Activated naive CD4-positive, alpha-beta T cell treated with anti-CD3 and anti-CD28 coated beads, Interleukin-2, amount 50 U/mL, for 24 hours (primary cell): ENCODE results near the gene SLC6A5.

Source experiments
- H3K27ac Mint-ChIP-seq: one replicate; pipeline ENCODE4 v1.8.0; 2021; ENCODE audit warnings: mild to moderate bottlenecking, mixed read lengths
- H3K27me3 Mint-ChIP-seq: one replicate; pipeline ENCODE4 v1.8.0; 2021; ENCODE audit warnings: mixed read lengths
- H3K36me3 Mint-ChIP-seq: one replicate; pipeline ENCODE4 v1.8.0; 2021; ENCODE audit warnings: mixed read lengths
- H3K4me1 Mint-ChIP-seq: one replicate; pipeline ENCODE4 v1.8.0; 2021; ENCODE audit warnings: mixed read lengths
- H3K4me3 Mint-ChIP-seq: one replicate; pipeline ENCODE4 v1.8.0; 2021; ENCODE audit warnings: mild to moderate bottlenecking, mixed read lengths
- H3K9me3 Mint-ChIP-seq: one replicate; pipeline ENCODE4 v1.8.0; 2021; ENCODE audit warnings: mixed read lengths

SLC6A5 gene

GRCh38 chr11:20608934-20609333 is 9.5 kb downstream of the SLC6A5 start:
- peaks cover 9% of the 10 kb centered on the region for H3K4me1 Mint-ChIP-seq
- H3K36me3 Mint-ChIP-seq = no peaks in the 10 kb centered on the region
- no peaks in the 10 kb centered on the region for H3K9me3 Mint-ChIP-seq
- no peak overlapping the region for H3K27ac Mint-ChIP-seq
- H3K27me3 Mint-ChIP-seq = peaks cover 60% of the 10 kb centered on the region
- no peak overlapping the region for H3K4me3 Mint-ChIP-seq

DNA sequence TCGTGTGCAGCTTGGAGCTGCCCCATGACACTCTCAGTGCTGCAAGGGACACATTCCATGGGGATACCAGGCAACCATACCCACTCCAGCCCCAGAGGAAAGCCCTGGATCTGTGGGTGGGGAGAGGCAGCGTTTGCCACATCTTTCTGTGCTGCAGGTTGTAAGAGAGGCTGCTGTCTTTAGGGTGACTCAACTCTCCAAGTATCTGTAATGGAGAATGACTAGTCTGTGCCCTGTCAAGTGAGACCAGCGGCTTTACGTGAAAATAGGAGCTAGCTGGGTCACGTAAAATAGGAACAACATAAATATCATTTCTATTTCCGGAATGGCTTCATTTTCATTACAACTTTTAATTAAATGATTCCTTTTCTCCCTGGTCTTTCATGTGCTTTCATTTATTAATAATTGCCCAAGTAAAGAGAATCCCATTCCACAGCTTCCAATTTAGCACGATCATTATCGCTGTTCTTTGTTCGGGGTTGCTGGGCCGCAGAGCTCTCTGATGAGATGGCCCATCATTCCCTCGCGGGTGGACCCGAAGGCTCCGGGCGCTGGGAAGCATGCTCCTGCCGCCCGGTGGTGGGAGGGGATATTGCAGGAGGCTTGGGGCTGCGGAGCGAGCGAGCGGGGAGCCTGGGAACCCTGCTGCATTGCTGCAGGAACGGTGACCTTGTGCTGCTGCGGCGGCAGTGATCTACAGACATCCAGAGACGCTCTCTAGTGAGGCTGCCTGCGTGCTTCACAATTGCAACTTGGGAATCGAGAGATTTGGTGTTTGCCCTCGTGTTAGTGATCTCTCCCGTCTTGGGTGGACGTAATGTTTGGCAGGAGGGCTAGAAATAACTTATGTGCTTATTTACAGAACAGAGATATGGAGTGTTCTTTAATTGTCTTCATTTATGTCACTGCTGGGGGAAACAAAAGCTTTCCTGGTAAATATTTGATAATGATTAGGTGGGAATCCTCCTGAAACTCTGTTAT is 10.6 kb downstream of the SLC6A5 start:
- Mint-ChIP-seq H3K4me3 (peak overlapping the region; percentile 57), H3K27me3 (peaks cover 59% of the 10 kb centered on the region), H3K27ac (no peak overlapping the region), H3K9me3 (no peaks in the 10 kb centered on the region), H3K36me3 (no peaks in the 10 kb centered on the region), H3K4me1 (peaks cover 9% of the 10 kb centered on the region)

DNA sequence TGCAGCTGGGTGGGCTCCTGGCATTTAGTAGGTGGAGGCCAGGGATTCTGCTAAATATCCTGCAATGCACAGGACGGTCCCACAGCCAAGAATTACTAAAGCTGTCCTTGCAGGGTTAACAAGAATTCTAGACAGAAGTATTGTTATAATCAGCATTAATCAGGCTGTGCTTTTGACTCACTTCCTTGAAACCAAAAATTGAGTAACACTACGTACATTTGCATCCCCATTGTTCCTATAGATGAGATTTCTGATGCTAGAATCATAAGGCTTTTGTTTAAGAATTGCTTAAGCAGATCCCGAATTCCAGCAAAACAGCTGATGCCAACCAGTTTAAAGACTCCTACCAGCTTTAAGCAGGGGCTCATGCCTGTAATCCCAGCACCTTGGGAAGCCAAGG is 11.4 kb downstream of the SLC6A5 start:
- Mint-ChIP-seq H3K27me3 (peaks cover 55% of the 10 kb centered on the region), H3K4me3 (no peak overlapping the region), H3K4me1 (peaks cover 9% of the 10 kb centered on the region), H3K27ac (no peak overlapping the region), H3K9me3 (no peaks in the 10 kb centered on the region), H3K36me3 (no peaks in the 10 kb centered on the region)

DNA sequence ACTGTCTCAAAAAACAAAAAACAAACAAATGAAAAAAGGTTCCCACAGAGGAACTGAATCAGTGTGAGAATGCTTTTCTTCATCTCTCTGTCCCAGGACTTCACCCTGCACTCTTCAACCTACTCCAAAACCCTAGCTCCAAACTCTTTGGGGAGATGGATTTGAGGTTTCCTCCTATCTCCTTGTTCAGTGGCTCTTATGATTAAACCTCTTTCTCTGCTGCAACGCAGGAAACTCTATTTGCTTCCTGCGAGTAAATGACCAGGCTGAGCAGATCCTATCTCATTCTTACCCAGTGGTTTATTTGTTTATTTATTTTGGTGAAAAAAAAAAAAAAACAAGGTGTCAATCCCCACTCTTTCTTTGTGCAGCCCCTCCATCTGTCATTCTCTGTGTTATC is 12.0 kb downstream of the SLC6A5 start:
- Mint-ChIP-seq H3K27me3 (peaks cover 48% of the 10 kb centered on the region), H3K27ac (no peak overlapping the region), H3K9me3 (no peaks in the 10 kb centered on the region), H3K36me3 (no peaks in the 10 kb centered on the region), H3K4me1 (peaks cover 9% of the 10 kb centered on the region), H3K4me3 (no peak overlapping the region)

- Mint-ChIP-seq H3K27ac (no peak overlapping the region), H3K36me3 (no peaks in the 10 kb centered on the region), H3K9me3 (no peaks in the 10 kb centered on the region), H3K4me1 (peaks cover 9% of the 10 kb centered on the region), H3K27me3 (peaks cover 48% of the 10 kb centered on the region), H3K4me3 (no peak overlapping the region)
Measured at GRCh38 chr11:20611892-20612291, 12.5 kb downstream of the SLC6A5 start.

DNA sequence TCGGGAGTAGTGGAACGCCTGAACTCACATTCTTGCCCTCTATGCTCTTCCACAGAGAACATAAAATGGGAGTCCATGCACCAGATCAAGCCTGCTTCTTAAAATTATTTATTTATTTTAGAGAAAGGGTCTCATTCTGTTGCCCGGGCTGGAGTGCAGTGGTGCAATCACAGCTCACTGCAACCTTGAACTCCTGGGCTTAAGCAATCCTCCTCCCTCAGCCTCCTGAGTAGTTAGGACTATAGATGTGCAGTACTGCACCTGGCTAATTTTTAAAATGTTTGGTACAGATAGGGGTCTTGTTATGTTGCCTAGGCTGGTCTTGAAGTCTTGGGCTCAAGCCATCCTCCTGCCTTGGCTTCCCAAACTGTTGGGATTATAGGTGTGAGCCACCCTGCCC is 13.0 kb downstream of the SLC6A5 start:
- H3K27me3 Mint-ChIP-seq = peaks cover 45% of the 10 kb centered on the region
- peaks cover 9% of the 10 kb centered on the region for H3K4me1 Mint-ChIP-seq
- H3K4me3 Mint-ChIP-seq = no peak overlapping the region
- no peaks in the 10 kb centered on the region for H3K36me3 Mint-ChIP-seq
- H3K9me3 Mint-ChIP-seq = no peaks in the 10 kb centered on the region
- no peak overlapping the region for H3K27ac Mint-ChIP-seq

DNA sequence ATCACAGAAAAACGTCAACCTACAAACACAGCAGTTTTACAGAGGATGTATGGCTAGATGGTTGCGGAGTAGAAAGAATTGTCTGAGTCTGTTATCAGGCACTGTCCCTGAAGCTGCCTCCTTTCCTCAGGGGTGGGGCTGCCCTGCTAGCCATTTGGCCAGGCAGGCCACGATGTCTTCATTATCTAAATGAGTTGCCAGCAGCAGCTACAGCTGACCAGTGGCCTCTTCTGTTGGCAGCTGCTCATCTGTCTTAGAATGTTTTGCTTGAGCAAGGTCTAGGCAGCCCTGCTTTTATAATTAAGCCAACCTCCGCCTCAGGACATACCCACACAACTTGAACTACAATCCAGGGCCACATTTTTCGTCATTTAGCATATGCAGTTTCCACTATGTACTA is 17.5 kb downstream of the SLC6A5 start:
- Mint-ChIP-seq H3K36me3 (no peaks in the 10 kb centered on the region), H3K9me3 (no peaks in the 10 kb centered on the region), H3K4me1 (no peaks in the 10 kb centered on the region), H3K27me3 (peaks cover 20% of the 10 kb centered on the region), H3K27ac (no peak overlapping the region), H3K4me3 (no peak overlapping the region)

DNA sequence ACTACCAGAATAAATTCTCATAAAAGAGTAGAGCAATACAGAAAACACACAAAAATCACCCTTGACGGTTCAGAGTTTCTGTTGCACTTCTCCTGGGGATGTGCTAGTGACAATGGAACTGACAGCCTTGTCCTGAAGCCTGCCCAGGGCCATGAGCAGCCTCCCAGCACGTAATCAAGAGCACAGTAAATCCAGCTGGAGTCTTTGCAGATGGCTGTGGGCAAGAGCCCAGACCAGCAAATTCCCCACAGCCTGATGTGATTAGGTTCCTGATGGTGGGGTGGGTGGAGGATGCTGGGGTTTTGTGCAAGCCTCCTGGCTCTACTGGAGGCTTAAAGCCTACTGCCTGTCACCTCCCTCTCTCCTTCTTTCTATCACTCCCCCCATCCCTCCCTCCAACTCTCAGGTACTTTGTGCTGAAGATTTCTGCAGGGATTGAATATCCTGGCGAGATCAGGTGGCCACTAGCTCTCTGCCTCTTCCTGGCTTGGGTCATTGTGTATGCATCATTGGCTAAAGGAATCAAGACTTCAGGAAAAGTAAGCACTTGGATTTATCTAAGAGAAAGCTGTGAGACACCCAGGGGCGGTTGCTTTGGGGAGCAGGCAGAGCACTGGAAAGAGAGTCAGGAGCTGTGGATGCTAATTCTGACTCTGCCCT is 18.1 kb downstream of the SLC6A5 start:
- H3K27ac Mint-ChIP-seq = no peak overlapping the region
- H3K27me3 Mint-ChIP-seq = peaks cover 16% of the 10 kb centered on the region
- no peak overlapping the region for H3K4me3 Mint-ChIP-seq
- H3K4me1 Mint-ChIP-seq = no peaks in the 10 kb centered on the region
- no peaks in the 10 kb centered on the region for H3K36me3 Mint-ChIP-seq
- no peaks in the 10 kb centered on the region for H3K9me3 Mint-ChIP-seq

GRCh38 chr11:20618083-20618482 is 18.7 kb downstream of the SLC6A5 start:
- H3K9me3 Mint-ChIP-seq = no peaks in the 10 kb centered on the region
- peaks cover 14% of the 10 kb centered on the region for H3K27me3 Mint-ChIP-seq
- no peaks in the 10 kb centered on the region for H3K4me1 Mint-ChIP-seq
- no peak overlapping the region for H3K27ac Mint-ChIP-seq
- no peaks in the 10 kb centered on the region for H3K36me3 Mint-ChIP-seq
- no peak overlapping the region for H3K4me3 Mint-ChIP-seq

DNA sequence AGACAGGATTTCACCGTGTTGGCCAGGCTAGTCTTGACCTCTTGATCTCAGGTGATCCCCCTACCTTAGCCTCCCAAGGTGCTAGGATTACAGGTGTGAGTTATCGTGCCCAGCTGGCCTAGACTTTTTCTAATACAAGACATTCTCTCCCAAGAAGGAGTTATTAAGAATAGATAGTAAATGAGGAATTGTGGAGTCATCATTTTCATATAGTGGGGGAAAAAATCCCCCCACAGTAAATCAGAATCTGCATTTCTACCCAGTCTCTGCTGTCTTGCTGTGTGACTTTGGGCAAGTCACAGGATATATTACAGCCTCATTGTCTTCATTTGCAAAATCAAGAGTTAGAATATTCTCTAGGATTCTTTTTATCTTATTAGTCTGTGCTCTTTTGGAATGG is 21.6 kb downstream of the SLC6A5 start:
- Mint-ChIP-seq H3K27ac (no peak overlapping the region), H3K9me3 (no peaks in the 10 kb centered on the region), H3K36me3 (no peaks in the 10 kb centered on the region), H3K4me1 (no peaks in the 10 kb centered on the region), H3K4me3 (no peak overlapping the region), H3K27me3 (peaks cover 10% of the 10 kb centered on the region)

GRCh38 chr11:20621679-20622078 is 22.3 kb downstream of the SLC6A5 start:
- Mint-ChIP-seq H3K4me3 (no peak overlapping the region), H3K9me3 (no peaks in the 10 kb centered on the region), H3K27me3 (peaks cover 10% of the 10 kb centered on the region), H3K27ac (no peak overlapping the region), H3K36me3 (no peaks in the 10 kb centered on the region), H3K4me1 (no peaks in the 10 kb centered on the region)

DNA sequence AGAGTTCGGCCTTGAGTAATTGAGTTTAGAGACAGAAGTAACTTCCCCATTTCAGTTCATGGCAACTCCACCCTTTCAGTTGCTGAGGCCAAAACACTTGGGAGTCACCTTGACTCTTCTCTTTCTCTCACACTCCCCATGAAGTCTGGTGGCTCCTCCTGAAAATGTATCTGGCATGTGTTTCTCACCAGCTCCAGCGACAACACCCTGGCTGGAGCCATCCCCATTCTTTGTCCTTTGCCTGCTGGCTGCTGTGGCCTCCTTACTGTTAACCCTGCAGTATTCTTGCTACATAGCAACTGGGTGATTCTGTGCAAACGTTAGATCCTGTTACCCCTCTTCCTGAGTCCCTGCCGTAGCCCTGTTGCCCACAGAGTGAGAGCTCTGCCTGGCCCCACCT is 23.8 kb downstream of the SLC6A5 start:
- Mint-ChIP-seq H3K27ac (no peak overlapping the region), H3K4me1 (no peaks in the 10 kb centered on the region), H3K4me3 (no peak overlapping the region), H3K9me3 (no peaks in the 10 kb centered on the region), H3K27me3 (peaks cover 5% of the 10 kb centered on the region), H3K36me3 (no peaks in the 10 kb centered on the region)

- H3K4me1 Mint-ChIP-seq = no peaks in the 10 kb centered on the region
- no peak overlapping the region for H3K27ac Mint-ChIP-seq
Measured at GRCh38 chr11:20626279-20626678, 26.9 kb downstream of the SLC6A5 start.

DNA sequence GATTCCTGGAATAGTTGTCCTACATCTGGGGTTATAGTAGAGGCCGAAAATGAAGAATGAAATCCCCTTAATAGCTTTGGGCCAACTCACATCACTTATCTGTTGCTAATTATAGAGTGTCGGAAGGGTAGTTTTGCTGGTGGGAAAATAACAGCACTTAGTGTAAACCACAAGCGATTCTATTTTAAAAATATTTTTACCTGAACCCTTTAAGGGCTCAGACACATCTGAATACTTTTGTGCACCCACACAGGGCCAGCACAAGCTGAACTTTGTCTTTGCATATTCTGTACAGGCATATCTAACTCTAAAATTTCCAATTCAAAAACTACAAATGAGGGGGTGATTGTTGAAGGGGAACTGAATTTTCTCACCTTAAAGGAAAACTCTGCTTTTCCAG is 27.6 kb downstream of the SLC6A5 start:
- no peaks in the 10 kb centered on the region for H3K9me3 Mint-ChIP-seq
- H3K27me3 Mint-ChIP-seq = peaks cover 5% of the 10 kb centered on the region
- H3K27ac Mint-ChIP-seq = no peak overlapping the region
- no peak overlapping the region for H3K4me3 Mint-ChIP-seq
- no peaks in the 10 kb centered on the region for H3K36me3 Mint-ChIP-seq
- no peaks in the 10 kb centered on the region for H3K4me1 Mint-ChIP-seq

More at GRCh38 chr11:20626279-20626678, 26.9 kb downstream of the SLC6A5 start:
- Mint-ChIP-seq H3K9me3 (no peaks in the 10 kb centered on the region), H3K4me3 (no peak overlapping the region), H3K36me3 (no peaks in the 10 kb centered on the region), H3K27me3 (peaks cover 5% of the 10 kb centered on the region)

DNA sequence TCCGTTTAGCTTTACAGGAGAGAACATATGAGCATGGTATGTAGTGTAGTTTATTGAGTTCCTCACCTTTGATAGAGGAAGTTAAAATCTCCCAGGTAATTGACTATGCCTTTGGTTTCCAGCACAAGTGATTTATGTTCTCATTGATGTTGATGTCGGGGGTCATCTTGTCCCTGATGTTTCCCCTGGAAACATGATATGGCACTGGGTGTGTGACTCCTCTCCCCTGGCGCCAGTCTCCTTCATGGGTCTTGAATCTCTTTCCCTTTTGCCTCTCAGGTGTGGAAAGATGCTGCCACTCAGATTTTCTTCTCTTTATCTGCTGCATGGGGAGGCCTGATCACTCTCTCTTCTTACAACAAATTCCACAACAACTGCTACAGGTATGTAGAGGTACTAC is 28.3 kb downstream of the SLC6A5 start:
- H3K9me3 Mint-ChIP-seq = no peaks in the 10 kb centered on the region
- no peaks in the 10 kb centered on the region for H3K36me3 Mint-ChIP-seq
- no peaks in the 10 kb centered on the region for H3K4me1 Mint-ChIP-seq
- H3K27me3 Mint-ChIP-seq = peaks cover 5% of the 10 kb centered on the region
- H3K4me3 Mint-ChIP-seq = no peak overlapping the region
- no peak overlapping the region for H3K27ac Mint-ChIP-seq

- peaks cover 6% of the 10 kb centered on the region for H3K27me3 Mint-ChIP-seq
- H3K36me3 Mint-ChIP-seq = no peaks in the 10 kb centered on the region
- H3K4me1 Mint-ChIP-seq = no peaks in the 10 kb centered on the region
- no peaks in the 10 kb centered on the region for H3K9me3 Mint-ChIP-seq
- no peak overlapping the region for H3K27ac Mint-ChIP-seq
- no peak overlapping the region for H3K4me3 Mint-ChIP-seq
Measured at GRCh38 chr11:20631519-20632168, 32.2 kb downstream of the SLC6A5 start.
